GM23338 (cell line): ENCODE measurements around the gene PREP. TPM values are rescaled to one million over a fixed set of nuclear protein-coding genes. Genes with fewer than 3 reads are reported as not detected.

ENCODE experiments used
- ATAC-seq: fragments of 200-7000 bp; cut with Tn5 transposase; 3 replicates; pipeline ENCODE4 v1.9.1; 2020
- DNase-seq: peaks from one replicate; pipeline ENCODE4 v3.0.0-alpha.2; 2015; ENCODE audit warnings: low spot score
- H2AFZ ChIP-seq: fragments of 200-600 bp; sonication (generic); 2 replicates; pipeline ENCODE4 v1.8.0; 2016; ENCODE audit warnings: antibody characterized with exemption, mild to moderate bottlenecking, moderate library complexity
- H3F3A ChIP-seq: fragments of 200-600 bp; sonication (generic); replicated peaks from 2 replicates; pipeline ENCODE4 v1.8.0; 2017; ENCODE audit warnings: antibody characterized with exemption, mixed run types, low read depth
- H3K27ac ChIP-seq: fragments of 200-600 bp; sonication (generic); 2 replicates; pipeline ENCODE4 v1.6.1; 2016; ENCODE audit warnings: low read depth
- H3K27me3 ChIP-seq: fragments of 200-600 bp; sonication (generic); 2 replicates; pipeline ENCODE4 v1.8.0; 2016; ENCODE audit warnings: mild to moderate bottlenecking, mixed run types, moderate library complexity; ENCODE audit not compliant: insufficient read depth
- H3K36me3 ChIP-seq: fragments of 200-600 bp; sonication (generic); 2 replicates; pipeline ENCODE4 v1.8.0; 2016; ENCODE audit warnings: mild to moderate bottlenecking; ENCODE audit not compliant: insufficient read depth
- H3K4me1 ChIP-seq: fragments of 200-600 bp; sonication (generic); 2 replicates; pipeline ENCODE4 v1.8.0; 2016; ENCODE audit warnings: mild to moderate bottlenecking, moderate library complexity; ENCODE audit not compliant: insufficient read depth
- H3K4me2 ChIP-seq: fragments of 200-600 bp; sonication (generic); 2 replicates; pipeline ENCODE4 v1.7.1; 2017; ENCODE audit warnings: mixed run types
- H3K4me3 ChIP-seq: fragments of 200-600 bp; sonication (generic); 2 replicates; pipeline ENCODE4 v1.6.1; 2016; ENCODE audit warnings: mixed run types
- H3K79me2 ChIP-seq: fragments of 200-600 bp; sonication (generic); replicated peaks from 2 replicates; pipeline ENCODE4 v1.8.0; 2017; ENCODE audit warnings: mild to moderate bottlenecking; ENCODE audit not compliant: insufficient read depth
- H3K9me2 ChIP-seq: fragments of 200-600 bp; sonication (generic); 2 replicates; pipeline ENCODE4 v1.8.0; 2017; ENCODE audit not compliant: insufficient read depth
- H4K20me1 ChIP-seq: fragments of 200-600 bp; sonication (generic); replicated peaks from 2 replicates; pipeline ENCODE4 v1.8.0; 2017; ENCODE audit warnings: mild to moderate bottlenecking; ENCODE audit not compliant: insufficient read depth
- H3K27ac Mint-ChIP-seq: 2 replicates; pipeline ENCODE4 v1.8.0; 2020; ENCODE audit warnings: inconsistent platforms, mild to moderate bottlenecking, moderate library complexity, mixed read lengths
- H3K27me3 Mint-ChIP-seq: 3 replicates; pipeline ENCODE4 v1.8.0; 2022; ENCODE audit warnings: low read depth, mild to moderate bottlenecking, moderate library complexity, mixed read lengths, inconsistent platforms; ENCODE audit not compliant: insufficient read depth, poor library complexity
- H3K36me3 Mint-ChIP-seq: 3 replicates; pipeline ENCODE4 v1.8.0; 2021; ENCODE audit warnings: low read depth, mild to moderate bottlenecking, inconsistent platforms, moderate library complexity, mixed read lengths
- H3K4me1 Mint-ChIP-seq: 3 replicates; pipeline ENCODE4 v1.8.0; 2020; ENCODE audit warnings: mild to moderate bottlenecking, inconsistent platforms, mixed read lengths
- H3K4me3 Mint-ChIP-seq: 3 replicates; pipeline ENCODE4 v1.8.0; 2021; ENCODE audit warnings: moderate library complexity, mild to moderate bottlenecking, inconsistent platforms, mixed read lengths
- H3K9me3 Mint-ChIP-seq: 3 replicates; pipeline ENCODE4 v1.8.0; 2020; ENCODE audit warnings: moderate library complexity, mild to moderate bottlenecking, inconsistent platforms, mixed read lengths
- CREB1 ChIP-seq: fragments of 250-450 bp; sonication (Bioruptor Pico); IDR thresholded peaks from 2 replicates; pipeline ENCODE4 v1.5.0; 2020; ENCODE audit warnings: low read depth, mild to moderate bottlenecking, moderate library complexity
- CTCF ChIP-seq, 2 experiments: fragments of 200-600 bp in 1 of 2; sonication (generic) in 1 of 2; conservative IDR thresholded peaks; 2 replicates each; pipeline versions ENCODE4 v1.5.1 to v1.6.1; 2016 to 2017; ENCODE audit warnings: antibody characterized with exemption in 2 of 2, low read depth in 2 of 2, mild to moderate bottlenecking in 2 of 2, moderate library complexity in 1 of 2
- ETS1 ChIP-seq: IDR thresholded peaks from 2 replicates; pipeline ENCODE4 v1.6.1; 2016; ENCODE audit warnings: antibody characterized with exemption
- EZH2 ChIP-seq: fragments of 200-600 bp; sonication (generic); IDR thresholded peaks from one replicate; pipeline ENCODE4 v1.8.0; 2017; ENCODE audit warnings: antibody characterized with exemption, mild to moderate bottlenecking, low read depth; ENCODE audit not compliant: unreplicated experiment
- EZH2phosphoT487 ChIP-seq: fragments of 200-600 bp; sonication (generic); IDR thresholded peaks from one replicate; pipeline ENCODE4 v1.8.1; 2018; ENCODE audit warnings: antibody characterized with exemption; ENCODE audit not compliant: unreplicated experiment
- JUNB ChIP-seq: IDR thresholded peaks from one replicate; pipeline ENCODE4 v1.6.1; 2016; ENCODE audit warnings: antibody characterized with exemption; ENCODE audit not compliant: unreplicated experiment
- NANOG ChIP-seq: IDR thresholded peaks from 2 replicates; pipeline ENCODE4 v1.6.1; 2016; ENCODE audit warnings: antibody characterized with exemption, borderline replicate concordance
- POLR2AphosphoS5 ChIP-seq: IDR thresholded peaks from 2 replicates; pipeline ENCODE4 v1.6.1; 2016; ENCODE audit warnings: antibody characterized with exemption, low read depth
- REST ChIP-seq: IDR thresholded peaks from one replicate; pipeline ENCODE4 v1.6.1; 2018; ENCODE audit warnings: antibody characterized with exemption; ENCODE audit not compliant: unreplicated experiment
- STAT1 ChIP-seq: IDR thresholded peaks from one replicate; pipeline ENCODE4 v1.6.1; 2016; ENCODE audit warnings: antibody characterized with exemption; ENCODE audit not compliant: unreplicated experiment
- ZNF114 ChIP-seq: fragments of 250-450 bp; sonication (Bioruptor Pico); IDR thresholded peaks from 2 replicates; pipeline ENCODE4 v1.5.0; 2020; ENCODE audit warnings: mild to moderate bottlenecking, moderate library complexity
- ZNF331 ChIP-seq: fragments of 250-450 bp; sonication (Bioruptor Pico); IDR thresholded peaks from 2 replicates; pipeline ENCODE4 v1.5.0; 2020; ENCODE audit warnings: low read depth, mild to moderate bottlenecking, moderate library complexity
- ZNF462 ChIP-seq: fragments of 250-450 bp; sonication (Bioruptor Pico); IDR thresholded peaks from 2 replicates; pipeline ENCODE4 v1.5.0; 2020; ENCODE audit warnings: mild to moderate bottlenecking, moderate library complexity
- polyA plus RNA-seq: library from polyadenylated mRNA; unstranded; fragments of >200 nt; fragmentation: Nextera tagmentation; extraction: Ambion mirVana; gene quantifications from 2 replicates; pipeline ENCODE4 v1.2.1, GENCODE V29; 2016
- total RNA-seq: library from RNA; depleted of rRNA; stranded (reverse); fragments of >200 nt; shearing (Covaris generic); gene quantifications from 2 replicates; pipeline ENCODE4 v1.2.3, GENCODE V29; 2014

PREP gene
- total and polyA plus RNA-seq, 2 experiments from 2014 or later = 28.5 to 52.7 TPM

- peaks cover 51% of the 10 kb centered on the region for H3K36me3 Mint-ChIP-seq
- Histone ChIP-seq H3K27me3 (no peaks in the 10 kb centered on the region), H3K4me2 (no peak overlapping the region), H2AFZ (no peak overlapping the region), H4K20me1 (no peaks in the 10 kb centered on the region), H3K9me2 (no peaks in the 10 kb centered on the region), H3K36me3 (peaks cover 10% of the 10 kb centered on the region; the same call in 1 of the 2 replicates), H3K79me2 (no peaks in the 10 kb centered on the region), H3K4me3 (no peak overlapping the region), H3K4me1 (no peaks in the 10 kb centered on the region), H3F3A (no peaks in the 10 kb centered on the region), H3K27ac (no peak overlapping the region)
- H3K4me3 Mint-ChIP-seq = no peak overlapping the region
- TF ChIP-seq ZNF462 (CRISPR knock-in tag) = no peak
- TF ChIP-seq REST = no peak
- no peak for TF ChIP-seq ZNF114
- no peak for TF ChIP-seq NANOG
- TF ChIP-seq POLR2AphosphoS5 = no peak
- no peak for TF ChIP-seq CTCF (conservative IDR thresholded peaks at IDR 0.05; ENCODE audit: low read depth in 2 of 2)
- no peak for TF ChIP-seq CREB1 (CRISPR knock-in tag)
- no peak for TF ChIP-seq EZH2
- TF ChIP-seq EZH2phosphoT487 = no peak
- no peak for TF ChIP-seq ETS1
- TF ChIP-seq ZNF331 (CRISPR knock-in tag) = no peak
- no peak for TF ChIP-seq JUNB
- TF ChIP-seq STAT1 = no peak
- H3K4me1 Mint-ChIP-seq = no peaks in the 10 kb centered on the region
- H3K9me3 Mint-ChIP-seq = peaks cover 6% of the 10 kb centered on the region; the same call in 1 of the 3 replicates
- no peaks in the 10 kb centered on the region for H3K27me3 Mint-ChIP-seq
- no peak overlapping the region for H3K27ac Mint-ChIP-seq
- ATAC-seq (no peak), DNase-seq (no peak)
Observed at GRCh38 chr6:105352037-105352617, 50.8 kb downstream of the PREP start.
